ENCODE results near the gene ADTRP. TPM values are rescaled to one million over a fixed set of nuclear protein-coding genes. Genes with fewer than 3 reads are reported as not detected.

ADTRP gene
- total and polyA plus RNA-seq, 9 donors: 0.12 to 0.80 (median 0.34) TPM; not detected in 5

DNA sequence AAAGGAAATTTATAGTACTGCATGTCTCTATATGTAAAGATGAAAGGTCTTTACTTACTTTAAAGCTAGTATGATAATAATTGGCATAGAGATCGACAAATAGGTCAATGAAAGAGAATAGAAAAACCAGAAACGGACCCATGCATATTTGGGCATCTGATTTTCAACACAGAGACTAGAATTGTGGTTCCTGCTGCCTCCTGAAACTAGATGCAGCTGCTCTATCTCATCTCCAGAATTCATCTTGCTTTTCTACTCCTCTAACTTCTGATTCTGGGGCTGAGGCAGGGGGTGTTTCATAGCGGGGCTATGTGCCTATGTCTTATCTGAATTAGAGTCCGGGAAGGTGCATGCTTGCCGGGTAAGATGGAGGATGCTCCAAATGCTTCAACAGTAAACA is 105.9 kb downstream of the ADTRP start:
- H3K27me3 ChIP-seq: no peaks in the 10 kb centered on the region
- no peaks in the 10 kb centered on the region for H3K9me3 ChIP-seq
- no peak for DNase-seq
- H3K4me3 ChIP-seq: no peak overlapping the region
- H3K36me3 ChIP-seq: no peaks in the 10 kb centered on the region
- 85 to 90% (median 86%) methylated on average over 5 of the region's 5 CpGs for WGBS, 3 donors
- intact Hi-C loops (cut with DNase I): no loop called here
- TF ChIP-seq POLR2A (IDR thresholded peaks at IDR 0.05) (no peak), EP300 (IDR thresholded peaks at IDR 0.05) (no peak)
- TF ChIP-seq, protein P1, sequence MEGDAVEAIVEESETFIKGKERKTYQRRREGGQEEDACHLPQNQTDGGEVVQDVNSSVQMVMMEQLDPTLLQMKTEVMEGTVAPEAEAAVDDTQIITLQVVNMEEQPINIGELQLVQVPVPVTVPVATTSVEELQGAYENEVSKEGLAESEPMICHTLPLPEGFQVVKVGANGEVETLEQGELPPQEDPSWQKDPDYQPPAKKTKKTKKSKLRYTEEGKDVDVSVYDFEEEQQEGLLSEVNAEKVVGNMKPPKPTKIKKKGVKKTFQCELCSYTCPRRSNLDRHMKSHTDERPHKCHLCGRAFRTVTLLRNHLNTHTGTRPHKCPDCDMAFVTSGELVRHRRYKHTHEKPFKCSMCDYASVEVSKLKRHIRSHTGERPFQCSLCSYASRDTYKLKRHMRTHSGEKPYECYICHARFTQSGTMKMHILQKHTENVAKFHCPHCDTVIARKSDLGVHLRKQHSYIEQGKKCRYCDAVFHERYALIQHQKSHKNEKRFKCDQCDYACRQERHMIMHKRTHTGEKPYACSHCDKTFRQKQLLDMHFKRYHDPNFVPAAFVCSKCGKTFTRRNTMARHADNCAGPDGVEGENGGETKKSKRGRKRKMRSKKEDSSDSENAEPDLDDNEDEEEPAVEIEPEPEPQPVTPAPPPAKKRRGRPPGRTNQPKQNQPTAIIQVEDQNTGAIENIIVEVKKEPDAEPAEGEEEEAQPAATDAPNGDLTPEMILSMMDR (IDR thresholded peaks at IDR 0.05): no peak
- H3K4me1 ChIP-seq (ENCODE audit: insufficient read depth): no peaks in the 10 kb centered on the region
- no peak overlapping the region for H3K27ac ChIP-seq

DNA sequence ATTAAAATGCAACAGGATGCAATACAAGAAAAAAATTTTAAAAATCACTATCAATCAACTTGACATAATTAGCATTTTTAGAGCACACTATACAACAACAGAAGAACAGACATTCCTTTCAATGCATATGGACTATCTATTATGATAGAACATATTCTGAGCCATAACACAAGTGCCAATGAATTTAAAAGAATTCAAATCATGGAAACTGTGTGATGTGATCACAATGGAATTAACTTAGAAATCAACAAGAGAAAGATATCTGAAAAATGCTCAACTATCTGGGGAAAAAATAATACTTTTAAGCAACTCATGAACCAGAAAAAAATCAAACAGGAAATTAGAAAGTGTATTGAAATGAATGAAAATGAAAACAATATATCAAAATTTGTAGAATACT is 106.3 kb downstream of the ADTRP start:
- Histone ChIP-seq H3K27me3 (no peaks in the 10 kb centered on the region), H3K27ac (no peak overlapping the region), H3K36me3 (no peaks in the 10 kb centered on the region), H3K9me3 (no peaks in the 10 kb centered on the region), H3K4me3 (no peak overlapping the region), H3K4me1 (ENCODE audit: insufficient read depth) (no peaks in the 10 kb centered on the region)
- no peak for TF ChIP-seq EP300 (IDR thresholded peaks at IDR 0.05)
- no peak for TF ChIP-seq POLR2A (IDR thresholded peaks at IDR 0.05)
- TF ChIP-seq, protein P1 (IDR thresholded peaks at IDR 0.05): no peak
- intact Hi-C loops (cut with DNase I): no loop called here
- DNase-seq: no peak

DNA sequence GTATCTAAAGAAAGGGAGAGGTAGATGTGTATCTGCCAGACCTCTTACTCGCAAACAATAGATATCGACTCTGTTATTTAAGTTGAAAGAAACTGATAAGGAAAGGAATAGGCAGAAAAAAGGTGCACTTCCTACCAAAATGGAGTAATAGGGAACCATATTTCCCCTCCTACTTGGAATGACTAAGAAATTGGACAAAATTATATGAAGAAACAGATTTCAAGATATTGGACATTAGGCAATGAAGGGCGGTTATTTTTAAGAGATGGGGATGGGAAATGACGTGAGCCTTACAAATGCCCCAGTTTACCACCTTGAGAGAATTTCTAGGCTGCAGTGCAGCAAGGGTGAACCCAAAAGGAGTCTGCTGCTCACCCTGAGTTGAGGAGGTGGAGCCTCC is 108.9 kb downstream of the ADTRP start:
- H3K27me3 ChIP-seq: no peaks in the 10 kb centered on the region
- intact Hi-C loops (cut with DNase I): no loop called here
- no peak overlapping the region for H3K4me3 ChIP-seq
- H3K4me1 ChIP-seq (ENCODE audit: insufficient read depth): no peaks in the 10 kb centered on the region
- DNase-seq: no peak
- WGBS, 3 donors: 97 to 98% (median 97%) methylated on average over 4 of the region's 4 CpGs
- no peak overlapping the region for H3K27ac ChIP-seq
- TF ChIP-seq EP300 (IDR thresholded peaks at IDR 0.05): no peak
- TF ChIP-seq, protein P1 (IDR thresholded peaks at IDR 0.05): no peak
- TF ChIP-seq POLR2A (IDR thresholded peaks at IDR 0.05): no peak
- no peaks in the 10 kb centered on the region for H3K9me3 ChIP-seq
- H3K36me3 ChIP-seq: no peaks in the 10 kb centered on the region

DNA sequence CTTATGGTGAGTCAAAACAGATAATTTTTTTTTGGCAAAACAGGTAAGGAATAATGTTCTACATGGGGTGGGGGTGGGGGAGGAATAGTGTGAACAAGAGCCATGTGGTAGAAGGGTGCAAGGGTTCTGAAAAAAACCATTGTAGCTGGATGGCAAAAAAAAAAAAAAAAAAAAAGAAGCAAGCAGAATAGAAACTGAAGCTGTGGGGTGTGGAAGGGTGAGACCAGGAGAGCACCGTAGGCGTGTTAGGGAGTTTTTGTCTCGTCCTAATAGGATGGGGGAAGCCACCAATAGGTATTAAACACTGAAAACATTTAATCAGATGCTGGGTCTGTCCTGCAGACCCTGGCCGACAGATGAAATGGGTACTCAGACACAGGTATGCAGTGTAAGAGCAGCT is 110.1 kb downstream of the ADTRP start:
- intact Hi-C loops (cut with DNase I): no loop called here
- TF ChIP-seq, protein P1 (IDR thresholded peaks at IDR 0.05): no peak
- no peak for TF ChIP-seq EP300 (IDR thresholded peaks at IDR 0.05)
- no peak for TF ChIP-seq POLR2A (IDR thresholded peaks at IDR 0.05)
- 85 to 90% (median 86%) methylated on average over 4 of the region's 4 CpGs for WGBS, 3 donors
- H3K27ac ChIP-seq: no peak overlapping the region
- H3K27me3 ChIP-seq: no peaks in the 10 kb centered on the region
- no peaks in the 10 kb centered on the region for H3K36me3 ChIP-seq
- no peak overlapping the region for H3K4me3 ChIP-seq
- H3K9me3 ChIP-seq: no peaks in the 10 kb centered on the region
- no peaks in the 10 kb centered on the region for H3K4me1 ChIP-seq (ENCODE audit: insufficient read depth)
- no peak for DNase-seq

DNA sequence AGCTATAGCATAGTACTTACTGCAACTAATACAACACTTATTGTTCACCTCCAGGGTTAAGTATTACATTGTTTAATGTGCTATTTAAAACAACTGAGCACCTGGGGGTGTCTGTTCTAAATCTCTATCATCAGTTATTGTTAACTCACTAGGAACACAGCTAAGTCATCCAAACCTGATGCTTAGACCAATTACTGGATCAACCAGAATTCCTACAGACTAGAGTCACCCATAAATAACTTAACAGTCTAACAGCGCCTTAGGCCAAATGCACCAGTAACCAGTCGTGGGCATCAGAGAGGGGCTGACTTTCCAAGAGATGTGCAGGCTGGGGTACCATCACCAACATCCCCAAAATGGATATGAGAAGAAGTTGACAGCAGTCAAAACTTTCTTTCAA is 110.7 kb downstream of the ADTRP start:
- no peak for TF ChIP-seq POLR2A (IDR thresholded peaks at IDR 0.05)
- no peak for TF ChIP-seq EP300 (IDR thresholded peaks at IDR 0.05)
- TF ChIP-seq, protein P1 (IDR thresholded peaks at IDR 0.05): no peak
- H3K4me1 ChIP-seq (ENCODE audit: insufficient read depth): no peaks in the 10 kb centered on the region
- no peaks in the 10 kb centered on the region for H3K9me3 ChIP-seq
- DNase-seq: no peak
- WGBS, 3 donors: 82 to 85% (median 83%) methylated on average over 2 of the region's 2 CpGs
- H3K36me3 ChIP-seq: no peaks in the 10 kb centered on the region
- H3K27me3 ChIP-seq: no peaks in the 10 kb centered on the region
- intact Hi-C loops (cut with DNase I): no loop called here
- no peak overlapping the region for H3K27ac ChIP-seq
- H3K4me3 ChIP-seq: no peak overlapping the region

Data from ovary (tissue), 9 donors.